VCaP (cell line): ENCODE data around the gene DCAF4.

Source experiments
- H3K27ac ChIP-seq: fragments of 450-650 bp; 2 replicates; pipeline ENCODE4 v1.5.1; 2017
- CTCF ChIP-seq: fragments of 450-650 bp; conservative IDR thresholded peaks from 2 replicates; pipeline ENCODE4 v1.5.1; 2017; ENCODE audit warnings: mild to moderate bottlenecking, moderate library complexity

Gene DCAF4

GRCh38 chr14:72906316-72906715 lies 19.9 kb upstream of the DCAF4 start:
- TF ChIP-seq CTCF = no peak
- H3K27ac ChIP-seq = no peak overlapping the region

GRCh38 chr14:72906879-72907278 lies 19.4 kb upstream of the DCAF4 start:
- no peak for TF ChIP-seq CTCF
- H3K27ac ChIP-seq = no peak overlapping the region

- TF ChIP-seq CTCF = no peak
- H3K27ac ChIP-seq = no peak overlapping the region
Observed at GRCh38 chr14:72907886-72908285, 18.4 kb upstream of the DCAF4 start.

GRCh38 chr14:72909163-72909562 lies 17.1 kb upstream of the DCAF4 start:
- no peak for TF ChIP-seq CTCF
- no peak overlapping the region for H3K27ac ChIP-seq

- no peak for TF ChIP-seq CTCF
- H3K27ac ChIP-seq = no peak overlapping the region
Observed at GRCh38 chr14:72913809-72914208, 12.5 kb upstream of the DCAF4 start.

GRCh38 chr14:72916174-72916573 lies 10.1 kb upstream of the DCAF4 start:
- TF ChIP-seq CTCF = no peak

GRCh38 chr14:72917094-72917802 lies 9.0 kb upstream of the DCAF4 start:
- no peak for TF ChIP-seq CTCF
- H3K27ac ChIP-seq = no peak overlapping the region

More at GRCh38 chr14:72916174-72916573, 10.1 kb upstream of the DCAF4 start:
- H3K27ac ChIP-seq = no peak overlapping the region
